ENCODE measurements around the gene GPC1.

Gene GPC1

GRCh38 chr2:240389302-240389805 is 46.1 kb upstream of the GPC1 start:
- no peak for TF ChIP-seq CTCF (IDR thresholded peaks at IDR 0.05)
- H3K4me3 ChIP-seq: no peak overlapping the region
- no peak for DNase-seq (ENCODE audit: low spot score)
- no peak overlapping the region for H3K27ac ChIP-seq

- no peak overlapping the region for H3K4me3 ChIP-seq
- TF ChIP-seq CTCF (IDR thresholded peaks at IDR 0.05): no peak
- no peak for DNase-seq (ENCODE audit: low spot score)
- no peak overlapping the region for H3K27ac ChIP-seq
These were observed 45.1 kb upstream of the GPC1 start for GRCh38 chr2:240390091-240391073.

- H3K27ac ChIP-seq: no peak overlapping the region
- no peak for TF ChIP-seq CTCF (IDR thresholded peaks at IDR 0.05)
- no peak overlapping the region for H3K4me3 ChIP-seq
- DNase-seq (ENCODE audit: low spot score): peak; percentile 55
These were observed 44.1 kb upstream of the GPC1 start for GRCh38 chr2:240391111-240392051.

GRCh38 chr2:240392084-240392947 is 43.1 kb upstream of the GPC1 start:
- peak; percentile 66 for DNase-seq (ENCODE audit: low spot score)
- no peak for TF ChIP-seq CTCF (IDR thresholded peaks at IDR 0.05)
- no peak overlapping the region for H3K27ac ChIP-seq
- H3K4me3 ChIP-seq: no peak overlapping the region

GRCh38 chr2:240392948-240393830 is 42.3 kb upstream of the GPC1 start:
- Histone ChIP-seq H3K27ac (no peak overlapping the region), H3K4me3 (no peak overlapping the region)
- TF ChIP-seq CTCF (IDR thresholded peaks at IDR 0.05): no peak
- DNase-seq (ENCODE audit: low spot score): peak; percentile 71

Measured in coronary artery (tissue), 2 donors.